Liver (tissue), 3 donors: ENCODE results near the gene UBE3D.

Experiments used
- HNF4A ChIP-seq, 2 donors: conservative IDR thresholded peaks; 2 replicates each; pipeline ENCODE4 v1.6.1; 2016; ENCODE audit warnings: antibody characterized with exemption in 2 of 2, mild to moderate bottlenecking in 2 of 2
- YY1 ChIP-seq: IDR thresholded peaks from 2 replicates; pipeline ENCODE4 v1.6.1; 2016; ENCODE audit warnings: antibody characterized with exemption, mild to moderate bottlenecking
- TF ChIP-seq, protein P1 (sequence below): fragments of 150-350 bp; IDR thresholded peaks from 2 replicates; pipeline ENCODE4 v1.5.1; 2017; ENCODE audit warnings: improper control_type of control experiment, low read depth, low read length; ENCODE audit not compliant: missing input control
- donor health status: healthy.
- donor health status: healthy.

DNA sequence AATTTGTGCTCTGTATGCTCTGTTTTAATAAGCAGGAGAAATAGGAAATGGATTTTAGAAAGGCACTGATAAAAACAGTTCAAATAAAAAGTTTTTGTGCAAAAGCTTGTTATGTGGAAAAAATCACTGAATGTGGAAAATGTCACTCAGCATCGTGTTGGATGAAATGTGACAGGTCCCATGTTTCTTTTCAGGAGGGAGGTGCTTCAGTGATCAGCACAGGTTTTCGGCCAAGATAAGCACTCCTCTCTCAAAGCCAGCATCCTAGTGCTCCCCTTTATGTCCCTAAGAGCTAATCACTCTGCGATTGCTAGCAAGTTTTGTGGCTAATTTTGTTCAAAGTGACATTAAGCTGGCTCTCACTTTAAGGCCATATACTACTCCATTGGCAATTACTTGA is 12.0 kb downstream of the UBE3D start:
- TF ChIP-seq, protein P1, sequence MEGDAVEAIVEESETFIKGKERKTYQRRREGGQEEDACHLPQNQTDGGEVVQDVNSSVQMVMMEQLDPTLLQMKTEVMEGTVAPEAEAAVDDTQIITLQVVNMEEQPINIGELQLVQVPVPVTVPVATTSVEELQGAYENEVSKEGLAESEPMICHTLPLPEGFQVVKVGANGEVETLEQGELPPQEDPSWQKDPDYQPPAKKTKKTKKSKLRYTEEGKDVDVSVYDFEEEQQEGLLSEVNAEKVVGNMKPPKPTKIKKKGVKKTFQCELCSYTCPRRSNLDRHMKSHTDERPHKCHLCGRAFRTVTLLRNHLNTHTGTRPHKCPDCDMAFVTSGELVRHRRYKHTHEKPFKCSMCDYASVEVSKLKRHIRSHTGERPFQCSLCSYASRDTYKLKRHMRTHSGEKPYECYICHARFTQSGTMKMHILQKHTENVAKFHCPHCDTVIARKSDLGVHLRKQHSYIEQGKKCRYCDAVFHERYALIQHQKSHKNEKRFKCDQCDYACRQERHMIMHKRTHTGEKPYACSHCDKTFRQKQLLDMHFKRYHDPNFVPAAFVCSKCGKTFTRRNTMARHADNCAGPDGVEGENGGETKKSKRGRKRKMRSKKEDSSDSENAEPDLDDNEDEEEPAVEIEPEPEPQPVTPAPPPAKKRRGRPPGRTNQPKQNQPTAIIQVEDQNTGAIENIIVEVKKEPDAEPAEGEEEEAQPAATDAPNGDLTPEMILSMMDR = no peak
- TF ChIP-seq YY1 (no peak), HNF4A (conservative IDR thresholded peaks at IDR 0.05) (no peak)
